Nephron (organoid): ENCODE results near the gene NMU.
A peak's percentile ranks its signal among the peaks of the same experiment; 100 is the strongest.

Experiments used
- H3K27ac Mint-ChIP-seq, 3 experiments: 2 replicates each; pipeline ENCODE4 v1.8.0; 2020; ENCODE audit warnings: mixed read lengths in 3 of 3, mild to moderate bottlenecking in 2 of 3, moderate library complexity in 1 of 3
- H3K27me3 Mint-ChIP-seq: 2 replicates; pipeline ENCODE4 v1.8.0; 2021; ENCODE audit warnings: low read depth, mild to moderate bottlenecking, moderate library complexity, mixed read lengths
- H3K36me3 Mint-ChIP-seq: 2 replicates; pipeline ENCODE4 v1.8.0; 2020; ENCODE audit warnings: low read depth, mixed read lengths
- H3K4me1 Mint-ChIP-seq: 2 replicates; pipeline ENCODE4 v1.8.0; 2020; ENCODE audit warnings: mixed read lengths
- H3K4me3 Mint-ChIP-seq, 3 experiments: 2 replicates each; pipeline ENCODE4 v1.8.0; 2020; ENCODE audit warnings: mild to moderate bottlenecking in 3 of 3, mixed read lengths in 3 of 3, moderate library complexity in 2 of 3
- H3K9me3 Mint-ChIP-seq: 2 replicates; pipeline ENCODE4 v1.8.0; 2020; ENCODE audit warnings: mixed read lengths
- TF ChIP-seq, protein P1 (sequence below), 3 experiments: fragments of 200-600 bp; sonication (generic); IDR thresholded peaks; one replicate each; pipeline ENCODE4 v1.5.0; 2021; ENCODE audit warnings: antibody characterized with exemption in 3 of 3; ENCODE audit not compliant: unreplicated experiment in 3 of 3

The NMU gene

DNA sequence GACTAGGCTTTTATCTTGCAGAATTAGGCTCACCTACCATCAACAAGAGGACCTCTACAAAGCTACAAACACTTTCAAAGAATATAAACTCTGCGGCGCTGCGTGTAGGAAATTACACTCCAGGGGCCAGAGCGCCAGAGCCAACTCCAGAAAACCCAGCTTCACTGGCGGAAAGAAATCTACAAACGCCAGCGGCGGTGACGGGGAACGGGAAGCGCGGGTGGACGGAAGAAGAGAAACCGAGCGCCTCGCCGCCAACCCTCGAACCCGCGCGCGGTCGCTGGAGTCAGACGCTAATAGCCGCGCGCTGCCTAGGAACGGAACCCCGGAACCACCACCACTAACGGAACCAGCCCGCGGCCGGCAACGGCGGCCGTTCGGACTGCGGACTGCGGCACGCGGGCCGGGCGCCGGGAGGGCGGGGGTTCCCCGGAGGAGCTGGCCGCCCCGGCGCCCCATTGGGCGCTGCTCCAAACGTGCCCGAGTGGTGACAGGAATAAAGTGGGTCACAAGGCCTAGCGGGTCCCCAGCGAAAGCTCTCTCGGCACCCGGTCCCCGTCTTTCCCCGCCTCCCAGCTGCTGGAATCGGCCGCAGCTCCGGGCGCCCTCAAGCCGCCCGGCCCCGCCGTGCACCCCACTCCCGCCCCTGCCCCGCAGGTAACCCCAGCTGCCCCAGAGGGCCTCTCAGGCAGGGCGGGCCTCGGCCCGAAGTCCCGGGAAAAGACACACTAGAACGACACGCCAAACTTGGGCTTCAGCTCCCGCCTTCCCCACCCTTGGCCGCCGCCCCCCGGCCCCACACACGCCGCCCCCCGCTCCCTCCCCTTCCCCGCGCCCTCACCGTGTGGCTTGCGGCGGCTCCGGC, 90.2 kb downstream of the NMU start:
- H3K27me3 Mint-ChIP-seq: no peaks in the 10 kb centered on the region
- H3K27ac Mint-ChIP-seq: peak overlapping the region; percentile 99
- H3K9me3 Mint-ChIP-seq: no peaks in the 10 kb centered on the region
- TF ChIP-seq, protein P1, sequence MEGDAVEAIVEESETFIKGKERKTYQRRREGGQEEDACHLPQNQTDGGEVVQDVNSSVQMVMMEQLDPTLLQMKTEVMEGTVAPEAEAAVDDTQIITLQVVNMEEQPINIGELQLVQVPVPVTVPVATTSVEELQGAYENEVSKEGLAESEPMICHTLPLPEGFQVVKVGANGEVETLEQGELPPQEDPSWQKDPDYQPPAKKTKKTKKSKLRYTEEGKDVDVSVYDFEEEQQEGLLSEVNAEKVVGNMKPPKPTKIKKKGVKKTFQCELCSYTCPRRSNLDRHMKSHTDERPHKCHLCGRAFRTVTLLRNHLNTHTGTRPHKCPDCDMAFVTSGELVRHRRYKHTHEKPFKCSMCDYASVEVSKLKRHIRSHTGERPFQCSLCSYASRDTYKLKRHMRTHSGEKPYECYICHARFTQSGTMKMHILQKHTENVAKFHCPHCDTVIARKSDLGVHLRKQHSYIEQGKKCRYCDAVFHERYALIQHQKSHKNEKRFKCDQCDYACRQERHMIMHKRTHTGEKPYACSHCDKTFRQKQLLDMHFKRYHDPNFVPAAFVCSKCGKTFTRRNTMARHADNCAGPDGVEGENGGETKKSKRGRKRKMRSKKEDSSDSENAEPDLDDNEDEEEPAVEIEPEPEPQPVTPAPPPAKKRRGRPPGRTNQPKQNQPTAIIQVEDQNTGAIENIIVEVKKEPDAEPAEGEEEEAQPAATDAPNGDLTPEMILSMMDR (IDR thresholded peaks at IDR 0.05; ENCODE audit: unreplicated experiment in 3 of 3): no peak
- H3K36me3 Mint-ChIP-seq: no peaks in the 10 kb centered on the region
- peaks cover 52% of the 10 kb centered on the region for H3K4me1 Mint-ChIP-seq
- H3K4me3 Mint-ChIP-seq: peak overlapping the region; percentile 91 to 99 (median 98)
